H1 (cell line): Measurements from ENCODE around the gene SNX24. TPM values are rescaled to one million over a fixed set of nuclear protein-coding genes. Genes with fewer than 3 reads are reported as not detected.

Experiments
- CTCF ChIA-PET: fragments of 300-600 bp; sonication (Branson Sonifier 250); formaldehyde crosslinking; loops from one replicate; lab custom pipeline; 2021; ENCODE audit not compliant: partially characterized antibody; lab: Charles Lee
- POLR2A ChIA-PET: fragments of 300-600 bp; sonication (Branson Sonifier 250); formaldehyde crosslinking; loops from one replicate; lab custom pipeline; 2021; ENCODE audit warnings: inconsistent platforms; ENCODE audit not compliant: partially characterized antibody; lab: Charles Lee
- DNase-seq, 2 experiments: peaks; one replicate each; pipeline versions ENCODE4 v3.0.0 to v3.0.0-alpha.2; 2010 to 2022; ENCODE audit warnings: low spot score in 2 of 2, low read depth in 1 of 2, mixed read lengths in 1 of 2
- FAIRE-seq: peaks from 2 replicates; lab custom pipeline; 2011; peaks lifted over from hg19 to GRCh38; lab: Jason Lieb, UNC
- H2AFZ ChIP-seq: 2 replicates; pipeline ENCODE4 v1.8.1; 2012; ENCODE audit warnings: low read length, inconsistent platforms
- H2AK5ac ChIP-seq: 2 replicates; pipeline ENCODE4 v1.6.1; 2013; ENCODE audit warnings: low read depth, low read length
- H2BK120ac ChIP-seq: replicated peaks from 2 replicates; pipeline ENCODE3; 2013; ENCODE audit warnings: low read depth, low read length, inconsistent platforms
- H2BK12ac ChIP-seq: 2 replicates; pipeline ENCODE4 v1.6.1; 2013; ENCODE audit warnings: low read depth, low read length
- H2BK15ac ChIP-seq: 2 replicates; pipeline ENCODE4 v1.6.1; 2013; ENCODE audit warnings: low read length
- H2BK20ac ChIP-seq: 2 replicates; pipeline ENCODE4 v1.6.1; 2013; ENCODE audit warnings: low read length
- H2BK5ac ChIP-seq: 2 replicates; pipeline ENCODE4 v1.6.1; 2013; ENCODE audit warnings: low read depth, low read length
- H3K14ac ChIP-seq: 2 replicates; pipeline ENCODE4 v1.6.1; 2013; ENCODE audit warnings: inconsistent platforms; ENCODE audit not compliant: insufficient read length
- H3K18ac ChIP-seq: 2 replicates; pipeline ENCODE4 v1.6.1; 2013; ENCODE audit warnings: low read length; ENCODE audit errors: extremely low read depth
- H3K23ac ChIP-seq: 2 replicates; pipeline ENCODE4 v1.6.1; 2013; ENCODE audit warnings: inconsistent platforms; ENCODE audit not compliant: insufficient read length
- H3K23me2 ChIP-seq: 2 replicates; pipeline ENCODE4 v1.6.1; 2013; ENCODE audit warnings: low read depth, low read length
- H3K27ac ChIP-seq: 2 replicates; pipeline ENCODE4 v1.6.1; 2011; ENCODE audit warnings: low read depth, low read length, inconsistent platforms
- H3K27me3 ChIP-seq, 4 experiments: replicated peaks in 1 of 4; 1 replicate in 1 of 4; 2 replicates in 3 of 4; pipeline versions ENCODE4 v1.6.1 to v1.8.1; 2011 to 2013; ENCODE audit warnings: low read length in 3 of 4, mild to moderate bottlenecking in 3 of 4, inconsistent platforms in 2 of 4, mixed read lengths in 2 of 4, moderate library complexity in 1 of 4; ENCODE audit not compliant: control insufficient read depth in 3 of 4, insufficient read depth in 3 of 4; ENCODE audit errors: extremely low read depth in 1 of 4
- H3K36me3 ChIP-seq, 4 experiments: 2 replicates each; pipeline versions ENCODE4 v1.6.1 to v1.8.1; 2011 to 2013; ENCODE audit warnings: mild to moderate bottlenecking in 4 of 4, low read length in 3 of 4, moderate library complexity in 2 of 4, control low read depth in 1 of 4, inconsistent platforms in 1 of 4; ENCODE audit not compliant: insufficient read depth in 4 of 4, control insufficient read depth in 2 of 4
- H3K4ac ChIP-seq: replicated peaks from 2 replicates; pipeline ENCODE3; 2013; ENCODE audit warnings: low read length, low read depth, mixed read lengths, inconsistent platforms; ENCODE audit not compliant: insufficient read length
- H3K4me1 ChIP-seq, 4 experiments: replicated peaks in 1 of 4; 1 replicate in 1 of 4; 2 replicates in 3 of 4; pipeline versions ENCODE4 v1.6.1 to v1.8.1; 2011 to 2013; ENCODE audit warnings: low read length in 3 of 4, inconsistent platforms in 2 of 4, mixed read lengths in 1 of 4; ENCODE audit not compliant: insufficient read depth in 4 of 4, control insufficient read depth in 3 of 4
- H3K4me2 ChIP-seq, 2 experiments: 2 replicates each; pipeline versions ENCODE4 v1.6.1 to v1.8.1; 2011 to 2013; ENCODE audit warnings: low read depth in 2 of 2, low read length in 2 of 2, control low read depth in 1 of 2, inconsistent platforms in 1 of 2, mild to moderate bottlenecking in 1 of 2; ENCODE audit not compliant: insufficient read depth in 1 of 2
- H3K4me3 ChIP-seq, 4 experiments: fragments of 200-600, 300-600 bp in 1 of 4; sonication (generic), shearing (Covaris generic), sonication (Bioruptor Twin) in 1 of 4; 2 replicates each; pipeline versions ENCODE4 v1.5.1 to v1.8.1; 2011 to 2016; ENCODE audit warnings: low read length in 4 of 4, low read depth in 3 of 4, control low read depth in 2 of 4, inconsistent platforms in 2 of 4, mild to moderate bottlenecking in 2 of 4, mixed read lengths in 1 of 4, moderate library complexity in 1 of 4; ENCODE audit not compliant: insufficient read depth in 2 of 4; ENCODE audit errors: extremely low read depth in 1 of 4
- H3K56ac ChIP-seq: replicated peaks from 2 replicates; pipeline ENCODE3; 2013; ENCODE audit warnings: low read depth, mild to moderate bottlenecking, mixed read lengths, low read length, inconsistent platforms; ENCODE audit not compliant: insufficient read length
- H3K79me1 ChIP-seq: 2 replicates; pipeline ENCODE4 v1.6.1; 2013; ENCODE audit warnings: low read depth, low read length, control low read depth
- H3K79me2 ChIP-seq, 2 experiments: 2 replicates each; pipeline versions ENCODE4 v1.6.1 to v1.8.1; 2012 to 2013; ENCODE audit warnings: low read length in 2 of 2, mild to moderate bottlenecking in 2 of 2, inconsistent platforms in 1 of 2; ENCODE audit not compliant: insufficient read depth in 2 of 2, control insufficient read depth in 1 of 2
- H3K9ac ChIP-seq, 4 experiments: replicated peaks in 1 of 4; 1 replicate in 1 of 4; 2 replicates in 3 of 4; pipeline versions ENCODE4 v1.6.1 to v1.8.1; 2011 to 2013; ENCODE audit warnings: low read depth in 3 of 4, low read length in 3 of 4, control low read depth in 2 of 4, mild to moderate bottlenecking in 2 of 4, moderate library complexity in 2 of 4, inconsistent platforms in 1 of 4; ENCODE audit errors: extremely low read depth in 1 of 4
- H3K9me3 ChIP-seq, 2 experiments: 2 replicates each; pipeline versions ENCODE4 v1.6.1 to v1.8.1; 2012 to 2013; ENCODE audit warnings: mild to moderate bottlenecking in 2 of 2, moderate library complexity in 2 of 2, control low read depth in 1 of 2, inconsistent platforms in 1 of 2, low read depth in 1 of 2, low read length in 1 of 2, mixed read lengths in 1 of 2; ENCODE audit not compliant: insufficient read depth in 2 of 2
- H4K20me1 ChIP-seq, 2 experiments: replicated peaks in 1 of 2; 2 replicates each; pipeline versions ENCODE3 to v1.8.1; 2011 to 2013; ENCODE audit warnings: inconsistent platforms in 2 of 2, low read length in 2 of 2, mild to moderate bottlenecking in 1 of 2; ENCODE audit not compliant: insufficient read depth in 2 of 2, control insufficient read depth in 1 of 2
- H4K5ac ChIP-seq: 2 replicates; pipeline ENCODE4 v1.6.1; 2013; ENCODE audit warnings: low read length, low read depth, mixed read lengths, inconsistent platforms; ENCODE audit not compliant: insufficient read length
- H4K8ac ChIP-seq: 2 replicates; pipeline ENCODE4 v1.8.0; 2013; ENCODE audit warnings: mild to moderate bottlenecking, moderate library complexity, low read length, inconsistent platforms; ENCODE audit not compliant: insufficient read depth; ENCODE audit errors: extremely low read depth
- H4K91ac ChIP-seq: replicated peaks from 2 replicates; pipeline ENCODE3; 2013; ENCODE audit warnings: low read length, mixed read lengths, inconsistent platforms; ENCODE audit not compliant: insufficient read length
- BCL11A ChIP-seq, 2 experiments: IDR thresholded peaks; one replicate each; pipeline ENCODE4 v1.6.1; 2011; ENCODE audit warnings: low read depth in 2 of 2, low read length in 2 of 2, mild to moderate bottlenecking in 2 of 2
- BRCA1 ChIP-seq: IDR thresholded peaks from 2 replicates; pipeline ENCODE4 v1.6.1; 2012; ENCODE audit warnings: low read depth, low read length, improper control_type of control experiment
- SIRT6 ChIP-seq: IDR thresholded peaks from one replicate; pipeline ENCODE4 v1.7.1; 2012; ENCODE audit warnings: low read length, inconsistent platforms
- TBP ChIP-seq: IDR thresholded peaks from 2 replicates; pipeline ENCODE4 v1.6.1; 2011; ENCODE audit warnings: low read depth, low read length, improper control_type of control experiment
- WGBS, 2 experiments: shearing (Covaris generic) in 1 of 2; methylation state at CpG; one replicate each; pipeline versions ENCODE4 v1.1.6 to v1.1.7; 2013 to 2015; ENCODE audit warnings: low lambda C conversion rate in 2 of 2, mixed read lengths in 2 of 2, inconsistent platforms in 1 of 2, low coverage in 1 of 2, missing lambda C conversion rate in 1 of 2; ENCODE audit not compliant: insufficient replicate concordance in 2 of 2, insufficient coverage in 1 of 2, insufficient read length in 1 of 2; ENCODE audit errors: extremely low coverage in 1 of 2, missing lambda C conversion rate in 1 of 2; 5-methylcytosine and 5-hydroxymethylcytosine counted together
- polyA plus RNA-seq, 7 experiments: library from polyadenylated mRNA; depleted of rRNA in 3 of 7; stranded (reverse) in 5 of 7; unstranded in 2 of 7; fragments of >200 nt in 5 of 7; fragments of 200-250 nt in 2 of 7; gene quantifications; 1 replicate in 5 of 7; 2 replicates in 1 of 7; 4 replicates in 1 of 7; pipeline versions ENCODE4 v1.2.1 to v1.2.3, GENCODE V29; 2011 to 2013; ENCODE audit warnings: missing spikeins in 2 of 7, mixed read lengths in 2 of 7
- total RNA-seq: library from RNA; stranded (reverse); fragmentation: NEBNext Ultra II Directional; extraction: Animal tissue kit (Norgen Biotek cat#: 25700); gene quantifications from 2 replicates; pipeline ENCODE4 v1.2.1, GENCODE V29; 2021

The SNX24 gene
- total and polyA plus RNA-seq, 2 of the 8 experiments (the other 6 are each of a cell fraction or from before 2014, with no cell fraction given) = 7.3 to 14.3 TPM

GRCh38 chr5:122902263-122902662 lies 56.9 kb downstream of the SNX24 start:
- Histone ChIP-seq H4K20me1 (no peaks in the 10 kb centered on the region), H4K91ac (no peak overlapping the region), H2BK12ac (no peak overlapping the region), H3K56ac (no peak overlapping the region), H3K27me3 (no peaks in the 10 kb centered on the region), H3K4me3 (no peak overlapping the region), H4K8ac (no peak overlapping the region), H2AK5ac (no peak overlapping the region), H2AFZ (no peak overlapping the region), H2BK5ac (no peak overlapping the region), H3K9me3 (no peaks in the 10 kb centered on the region), H3K27ac (no peak overlapping the region), H3K9ac (no peak overlapping the region), H2BK20ac (no peak overlapping the region), H2BK15ac (no peak overlapping the region), H3K4me2 (no peak overlapping the region), H2BK120ac (no peak overlapping the region), H3K23ac (no peak overlapping the region), H3K4me1 (no peaks in the 10 kb centered on the region), H3K4ac (no peak overlapping the region), H3K36me3 (no peaks in the 10 kb centered on the region), H3K14ac (no peak overlapping the region), H3K79me2 (no peaks in the 10 kb centered on the region), H3K23me2 (no peaks in the 10 kb centered on the region), H4K5ac (no peak overlapping the region), H3K18ac (no peak overlapping the region), H3K79me1 (no peaks in the 10 kb centered on the region)
- CTCF ChIA-PET = no interaction called here
- POLR2A ChIA-PET = no interaction called here
- FAIRE-seq (no peak), DNase-seq (no peak)
- WGBS, 2 experiments = 93% methylated on average over 1 of the region's 1 CpG; no CpG with 5 or more reads in 1 of the 2 experiments
- no peak for TF ChIP-seq BRCA1
- TF ChIP-seq SIRT6 = no peak
- no peak for TF ChIP-seq BCL11A (IDR thresholded peaks at IDR 0.05; ENCODE audit: low read depth in 2 of 2, low read length in 2 of 2)
- TF ChIP-seq TBP = no peak
